ENCODE data around the gene S100A8.

Gene S100A8

GRCh38 chr1:153361480-153362109 lies 29.3 kb downstream of the S100A8 start:
- no peak for TF ChIP-seq CTCF (IDR thresholded peaks at IDR 0.05; ENCODE audit: borderline replicate concordance, insufficient read depth, low read depth, low read length)
- H3K4me3 ChIP-seq (ENCODE audit: low read depth, low read length): no peak overlapping the region

GRCh38 chr1:153360592-153361479 lies 30.0 kb downstream of the S100A8 start:
- TF ChIP-seq CTCF (IDR thresholded peaks at IDR 0.05; ENCODE audit: borderline replicate concordance, insufficient read depth, low read depth, low read length): no peak

GRCh38 chr1:153360190-153360589 lies 30.7 kb downstream of the S100A8 start:
- H3K4me3 ChIP-seq (ENCODE audit: low read depth, low read length): no peak overlapping the region
- no peak for TF ChIP-seq CTCF (IDR thresholded peaks at IDR 0.05; ENCODE audit: borderline replicate concordance, insufficient read depth, low read depth, low read length)

More at GRCh38 chr1:153360592-153361479, 30.0 kb downstream of the S100A8 start:
- no peak overlapping the region for H3K4me3 ChIP-seq (ENCODE audit: low read depth, low read length)

GRCh38 chr1:153359241-153359640 lies 31.6 kb downstream of the S100A8 start:
- no peak overlapping the region for H3K4me3 ChIP-seq (ENCODE audit: low read depth, low read length)
- TF ChIP-seq CTCF (IDR thresholded peaks at IDR 0.05; ENCODE audit: borderline replicate concordance, insufficient read depth, low read depth, low read length): no peak

GRCh38 chr1:153358691-153358975 lies 32.2 kb downstream of the S100A8 start:
- H3K4me3 ChIP-seq (ENCODE audit: low read depth, low read length): no peak overlapping the region
- TF ChIP-seq CTCF (IDR thresholded peaks at IDR 0.05; ENCODE audit: borderline replicate concordance, insufficient read depth, low read depth, low read length): no peak

- no peak for TF ChIP-seq CTCF (IDR thresholded peaks at IDR 0.05; ENCODE audit: borderline replicate concordance, insufficient read depth, low read depth, low read length)
- H3K4me3 ChIP-seq (ENCODE audit: low read depth, low read length): no peak within 1 kb of the TSS
These were observed 32.8 kb downstream of the S100A8 start, which contains the start of gene S100A9 for GRCh38 chr1:153357853-153358690. S100A9 (plus strand) TSS chr1:153357854; CDS start chr1:153358284, 430 bp downstream.

All from GM12875 (cell line).